Caco-2 (cell line): ENCODE data around the gene KHSRP. TPM values are rescaled to one million over a fixed set of nuclear protein-coding genes. Genes with fewer than 3 reads are reported as not detected.

ENCODE experiments used
- BruUV-seq: library from RNA; stranded (reverse); fragments of 400-500 nt; replicated peaks from 2 replicates; lab custom pipeline; 2021; lab: Mats Ljungman, UMichigan
- CTCF ChIA-PET: fragments of 300-600 bp; sonication (Branson Sonifier 250); formaldehyde crosslinking; loops from one replicate; lab custom pipeline; 2022; ENCODE audit warnings: antibody characterized with exemption; lab: Charles Lee
- POLR2A ChIA-PET: fragments of 300-600 bp; sonication (Branson Sonifier 250); formaldehyde crosslinking; loops from one replicate; lab custom pipeline; 2022; ENCODE audit warnings: antibody characterized with exemption; lab: Charles Lee
- DNase-seq, 2 experiments: peaks; one replicate each; pipeline versions ENCODE4 v3.0.0 to v3.0.0-alpha.2; 2020 to 2022
- H3K27me3 ChIP-seq: replicated peaks from 2 replicates; pipeline ENCODE4 v1.6.0; 2011; ENCODE audit warnings: low read length; ENCODE audit not compliant: control insufficient read depth, insufficient read depth
- H3K36me3 ChIP-seq: 2 replicates; pipeline ENCODE4 v1.5.1; 2011; ENCODE audit warnings: low read length; ENCODE audit not compliant: control insufficient read depth, insufficient read depth
- H3K4me1 ChIP-seq: fragments of 250-450 bp; sonication (Bioruptor Pico); 2 replicates; pipeline ENCODE4 v1.5.1; 2020; ENCODE audit warnings: mild to moderate bottlenecking
- H3K4me3 ChIP-seq: 2 replicates; pipeline ENCODE4 v1.5.1; 2011; ENCODE audit warnings: low read depth, mild to moderate bottlenecking, control low read depth, low read length
- H3K9me3 ChIP-seq: fragments of 250-450 bp; sonication (Bioruptor Pico); 2 replicates; pipeline ENCODE4 v1.5.1; 2020; ENCODE audit warnings: mild to moderate bottlenecking, moderate library complexity
- H3K27ac Mint-ChIP-seq: one replicate; pipeline ENCODE4 v1.8.0; 2022; ENCODE audit warnings: mixed read lengths; ENCODE audit not compliant: unreplicated experiment
- H3K27me3 Mint-ChIP-seq: one replicate; pipeline ENCODE4 v1.8.0; 2022; ENCODE audit warnings: mixed read lengths; ENCODE audit not compliant: insufficient read depth, unreplicated experiment
- H3K36me3 Mint-ChIP-seq: one replicate; pipeline ENCODE4 v1.8.0; 2022; ENCODE audit warnings: mild to moderate bottlenecking, mixed read lengths; ENCODE audit not compliant: insufficient read depth, unreplicated experiment
- H3K4me1 Mint-ChIP-seq: one replicate; pipeline ENCODE4 v1.8.0; 2022; ENCODE audit warnings: low read depth, mixed read lengths; ENCODE audit not compliant: unreplicated experiment
- H3K4me3 Mint-ChIP-seq: one replicate; pipeline ENCODE4 v1.8.0; 2022; ENCODE audit warnings: mild to moderate bottlenecking, moderate library complexity, mixed read lengths; ENCODE audit not compliant: unreplicated experiment
- H3K9me3 Mint-ChIP-seq: one replicate; pipeline ENCODE4 v1.8.0; 2022; ENCODE audit warnings: mixed read lengths; ENCODE audit not compliant: unreplicated experiment
- intact Hi-C: fragments of 100-400 bp; cut with micrococcal nuclease; formaldehyde crosslinking; loops from one replicate; pipeline ENCODE4 v1.10.0; 2022; ENCODE audit not compliant: unreplicated experiment
- total RNA-seq: library from RNA; stranded (reverse); gene quantifications from 2 replicates; pipeline ENCODE4 v1.2.3, GENCODE V29; 2022
- TF ChIP-seq, protein P1 (sequence below), 2 experiments: fragments of 200-600 bp in 1 of 2; IDR thresholded peaks; 1 replicate in 1 of 2; 2 replicates in 1 of 2; pipeline versions ENCODE4 v1.5.1 to v1.8.0; 2011 to 2022; ENCODE audit warnings: antibody characterized with exemption in 1 of 2, control low read depth in 1 of 2, inconsistent platforms in 1 of 2, low read depth in 1 of 2, low read length in 1 of 2, mild to moderate bottlenecking in 1 of 2, moderate library complexity in 1 of 2; ENCODE audit not compliant: insufficient read depth in 1 of 2, severe bottlenecking in 1 of 2, unreplicated experiment in 1 of 2

The KHSRP gene
- total RNA-seq, 1 experiment from 2014 or later, result 610 TPM

DNA sequence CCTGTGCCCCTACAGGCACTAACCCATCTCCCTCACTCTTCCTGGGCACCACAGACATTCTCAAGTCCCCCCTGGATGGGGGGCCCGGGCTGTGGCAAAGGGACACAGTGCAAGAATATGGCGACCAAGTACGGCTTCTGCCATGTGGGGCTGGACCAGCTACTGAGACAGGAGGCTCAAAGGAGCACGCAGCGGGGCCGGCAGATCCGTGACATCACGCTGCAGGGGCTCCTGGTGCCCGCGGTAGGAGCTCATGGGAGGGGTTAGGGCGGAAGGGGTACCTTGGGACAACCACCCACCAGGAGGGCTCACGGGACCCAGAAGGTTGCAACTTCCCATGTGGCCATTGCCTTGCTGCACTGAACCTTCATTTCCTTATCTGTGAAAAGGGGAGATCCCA, 28.3 kb downstream of the KHSRP start:
- Histone ChIP-seq H3K27me3 (no peaks in the 10 kb centered on the region), H3K9me3 (no peaks in the 10 kb centered on the region), H3K4me1 (peaks cover 8% of the 10 kb centered on the region), H3K4me3 (no peak overlapping the region), H3K36me3 (no peaks in the 10 kb centered on the region; the same call in 1 of the 2 replicates)
- DNase-seq, result no peak
- no TSS peak for BruUV-seq
- H3K4me1 Mint-ChIP-seq, result peaks cover 21% of the 10 kb centered on the region
- CTCF ChIA-PET, result no interaction called here
- H3K4me3 Mint-ChIP-seq, result no peak overlapping the region
- H3K27ac Mint-ChIP-seq, result no peak overlapping the region
- no peaks in the 10 kb centered on the region for H3K9me3 Mint-ChIP-seq
- TF ChIP-seq, protein P1, sequence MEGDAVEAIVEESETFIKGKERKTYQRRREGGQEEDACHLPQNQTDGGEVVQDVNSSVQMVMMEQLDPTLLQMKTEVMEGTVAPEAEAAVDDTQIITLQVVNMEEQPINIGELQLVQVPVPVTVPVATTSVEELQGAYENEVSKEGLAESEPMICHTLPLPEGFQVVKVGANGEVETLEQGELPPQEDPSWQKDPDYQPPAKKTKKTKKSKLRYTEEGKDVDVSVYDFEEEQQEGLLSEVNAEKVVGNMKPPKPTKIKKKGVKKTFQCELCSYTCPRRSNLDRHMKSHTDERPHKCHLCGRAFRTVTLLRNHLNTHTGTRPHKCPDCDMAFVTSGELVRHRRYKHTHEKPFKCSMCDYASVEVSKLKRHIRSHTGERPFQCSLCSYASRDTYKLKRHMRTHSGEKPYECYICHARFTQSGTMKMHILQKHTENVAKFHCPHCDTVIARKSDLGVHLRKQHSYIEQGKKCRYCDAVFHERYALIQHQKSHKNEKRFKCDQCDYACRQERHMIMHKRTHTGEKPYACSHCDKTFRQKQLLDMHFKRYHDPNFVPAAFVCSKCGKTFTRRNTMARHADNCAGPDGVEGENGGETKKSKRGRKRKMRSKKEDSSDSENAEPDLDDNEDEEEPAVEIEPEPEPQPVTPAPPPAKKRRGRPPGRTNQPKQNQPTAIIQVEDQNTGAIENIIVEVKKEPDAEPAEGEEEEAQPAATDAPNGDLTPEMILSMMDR (IDR thresholded peaks at IDR 0.05; ENCODE audit: insufficient read depth in 1 of 2, low read depth in 1 of 2, low read length in 1 of 2, severe bottlenecking in 1 of 2, unreplicated experiment in 1 of 2), result no peak
- H3K36me3 Mint-ChIP-seq, result peaks cover 19% of the 10 kb centered on the region
- POLR2A ChIA-PET, result no interaction called here
- intact Hi-C loops, result no loop called here
- H3K27me3 Mint-ChIP-seq, result no peaks in the 10 kb centered on the region

DNA sequence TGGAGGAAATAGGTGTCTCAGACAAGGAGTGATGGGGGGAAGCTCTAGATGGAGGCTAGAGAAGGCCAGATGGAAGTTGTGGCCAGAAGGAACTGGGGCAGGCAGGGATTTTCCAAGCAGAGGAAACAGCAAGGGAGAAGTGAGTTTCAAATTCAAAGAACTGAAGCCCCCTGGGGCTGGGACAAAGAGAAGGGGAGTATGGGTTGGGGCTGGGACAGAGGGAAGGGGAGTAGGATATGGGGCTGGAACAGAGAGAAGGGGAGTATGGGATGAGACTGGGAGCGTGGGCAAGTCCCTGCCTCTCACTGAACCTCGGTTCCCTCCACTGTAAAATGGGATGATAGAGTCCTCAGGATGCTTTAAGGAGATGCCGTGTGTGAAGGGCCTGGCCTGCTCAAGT, 29.8 kb downstream of the KHSRP start:
- no peaks in the 10 kb centered on the region for H3K27me3 ChIP-seq
- no peaks in the 10 kb centered on the region for H3K9me3 ChIP-seq
- H3K27ac Mint-ChIP-seq, result peak overlapping the region; percentile 88
- peaks cover 5% of the 10 kb centered on the region for H3K4me1 ChIP-seq
- intact Hi-C loops, result no loop called here
- CTCF ChIA-PET, result no interaction called here
- H3K4me1 Mint-ChIP-seq, result peaks cover 16% of the 10 kb centered on the region
- peaks cover 31% of the 10 kb centered on the region for H3K36me3 Mint-ChIP-seq
- H3K27me3 Mint-ChIP-seq, result no peaks in the 10 kb centered on the region
- H3K4me3 ChIP-seq, result no peak overlapping the region
- TF ChIP-seq, protein P1 (IDR thresholded peaks at IDR 0.05; ENCODE audit: insufficient read depth in 1 of 2, low read depth in 1 of 2, low read length in 1 of 2, severe bottlenecking in 1 of 2, unreplicated experiment in 1 of 2), result no peak
- BruUV-seq, result no TSS peak
- no peak for DNase-seq
- H3K36me3 ChIP-seq, result peaks cover 2% of the 10 kb centered on the region
- H3K9me3 Mint-ChIP-seq, result no peaks in the 10 kb centered on the region
- POLR2A ChIA-PET, result no interaction called here
- H3K4me3 Mint-ChIP-seq, result no peak overlapping the region

DNA sequence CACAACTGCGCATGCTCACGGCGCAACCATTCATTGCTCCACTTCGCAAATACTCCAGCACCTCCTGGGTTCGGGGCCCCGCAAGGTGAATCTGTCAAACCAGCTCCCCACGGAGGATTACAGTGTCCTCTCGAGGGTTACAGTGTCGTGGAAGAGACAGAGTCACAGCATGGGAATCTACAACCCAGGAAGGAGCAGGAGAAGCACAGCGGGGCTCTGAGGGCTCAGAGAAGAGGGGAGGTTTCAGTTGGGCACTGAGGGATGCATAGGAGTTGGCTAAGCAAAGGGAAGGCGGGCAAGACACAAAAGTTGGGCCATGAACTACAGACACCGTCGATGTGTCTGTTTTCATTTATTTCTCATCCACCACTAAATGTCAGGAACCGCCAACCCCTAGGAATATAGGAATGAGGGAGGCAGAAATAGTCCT, 30.6 kb downstream of the KHSRP start:
- TSS peak; percentile 81 for BruUV-seq
- Histone ChIP-seq H3K27me3 (no peaks in the 10 kb centered on the region), H3K36me3 (peaks cover 2% of the 10 kb centered on the region), H3K4me1 (peaks cover 5% of the 10 kb centered on the region), H3K9me3 (no peaks in the 10 kb centered on the region), H3K4me3 (peak overlapping the region; percentile 83)
- Mint-ChIP-seq H3K36me3 (peaks cover 39% of the 10 kb centered on the region), H3K27me3 (no peaks in the 10 kb centered on the region), H3K27ac (peak overlapping the region; percentile 88), H3K4me1 (peaks cover 15% of the 10 kb centered on the region), H3K4me3 (peak overlapping the region; percentile 85), H3K9me3 (no peaks in the 10 kb centered on the region)
- intact Hi-C loops, result loop anchor here (1.0 to 2.0 kb wide), 2 partner anchors 9 to 21 kb away; partner anchors contain the start of gene ALKBH7
- DNase-seq, result no peak
- TF ChIP-seq, protein P1 (IDR thresholded peaks at IDR 0.05; ENCODE audit: insufficient read depth in 1 of 2, low read depth in 1 of 2, low read length in 1 of 2, severe bottlenecking in 1 of 2, unreplicated experiment in 1 of 2), result no peak
- ChIA-PET POLR2A (interaction anchor here (0.8 to 1.9 kb wide), 3 partner anchors 9 to 31 kb away, joined by 3 to 21 read pairs (median 3); partner anchors contain the start of genes ALKBH7 and KHSRP), CTCF (interaction anchor here (0.5 to 1.4 kb wide), 4 partner anchors 8 to 707 kb away, joined by 3 to 4 read pairs (median 4); partner anchors contain the start of gene ALKBH7)
